Endothelial cell of umbilical vein (primary cell): ENCODE measurements around the gene SENP2.

Experiments used
- CTCF ChIP-seq, 2 donors: IDR thresholded peaks; 1 replicate in 1 of 2; 2 replicates in 1 of 2; pipeline ENCODE4 v1.5.1; 2011; ENCODE audit warnings: low read length in 2 of 2, mild to moderate bottlenecking in 2 of 2, moderate library complexity in 2 of 2, control low read depth in 1 of 2, inconsistent platforms in 1 of 2, low read depth in 1 of 2; ENCODE audit not compliant: insufficient read depth in 1 of 2; ENCODE audit errors: extremely low read depth in 1 of 2
- JUN ChIP-seq: IDR thresholded peaks from 2 replicates; pipeline ENCODE4 v1.6.1; 2011; ENCODE audit warnings: borderline replicate concordance, low read depth; ENCODE audit not compliant: insufficient read length, insufficient read depth
- POLR2A ChIP-seq: IDR thresholded peaks from 2 replicates; pipeline ENCODE4 v1.6.1; 2012; ENCODE audit warnings: low read depth, mild to moderate bottlenecking, control low read depth, low read length
- TF ChIP-seq, protein P1 (sequence below): IDR thresholded peaks from 2 replicates; pipeline ENCODE4 v1.6.1; 2011; ENCODE audit not compliant: insufficient read depth, insufficient read length

- no peak for TF ChIP-seq CTCF (IDR thresholded peaks at IDR 0.05; ENCODE audit: extremely low read depth in 1 of 2, insufficient read depth in 1 of 2, low read depth in 1 of 2, low read length in 2 of 2)
- TF ChIP-seq, protein P1, sequence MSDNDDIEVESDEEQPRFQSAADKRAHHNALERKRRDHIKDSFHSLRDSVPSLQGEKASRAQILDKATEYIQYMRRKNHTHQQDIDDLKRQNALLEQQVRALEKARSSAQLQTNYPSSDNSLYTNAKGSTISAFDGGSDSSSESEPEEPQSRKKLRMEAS: no peak
- TF ChIP-seq POLR2A: no peak
- no peak for TF ChIP-seq JUN
These were observed 607 bp upstream of the SENP2 start for GRCh38 chr3:185585518-185585858.
